Aortic smooth muscle cell (primary cell): Measurements from ENCODE around the gene SDSL. TPM values are rescaled to one million over a fixed set of nuclear protein-coding genes. Genes with fewer than 3 reads are reported as not detected.

Source experiments
- total RNA-seq: library from RNA; depleted of rRNA; stranded (reverse); fragments of >200 nt; gene quantifications from 2 replicates; pipeline ENCODE4 v1.2.3, GENCODE V29; 2014

Gene SDSL, protein sequence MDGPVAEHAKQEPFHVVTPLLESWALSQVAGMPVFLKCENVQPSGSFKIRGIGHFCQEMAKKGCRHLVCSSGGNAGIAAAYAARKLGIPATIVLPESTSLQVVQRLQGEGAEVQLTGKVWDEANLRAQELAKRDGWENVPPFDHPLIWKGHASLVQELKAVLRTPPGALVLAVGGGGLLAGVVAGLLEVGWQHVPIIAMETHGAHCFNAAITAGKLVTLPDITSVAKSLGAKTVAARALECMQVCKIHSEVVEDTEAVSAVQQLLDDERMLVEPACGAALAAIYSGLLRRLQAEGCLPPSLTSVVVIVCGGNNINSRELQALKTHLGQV
- 17.0 and 23.6 TPM in 2 replicates for total RNA-seq

DNA sequence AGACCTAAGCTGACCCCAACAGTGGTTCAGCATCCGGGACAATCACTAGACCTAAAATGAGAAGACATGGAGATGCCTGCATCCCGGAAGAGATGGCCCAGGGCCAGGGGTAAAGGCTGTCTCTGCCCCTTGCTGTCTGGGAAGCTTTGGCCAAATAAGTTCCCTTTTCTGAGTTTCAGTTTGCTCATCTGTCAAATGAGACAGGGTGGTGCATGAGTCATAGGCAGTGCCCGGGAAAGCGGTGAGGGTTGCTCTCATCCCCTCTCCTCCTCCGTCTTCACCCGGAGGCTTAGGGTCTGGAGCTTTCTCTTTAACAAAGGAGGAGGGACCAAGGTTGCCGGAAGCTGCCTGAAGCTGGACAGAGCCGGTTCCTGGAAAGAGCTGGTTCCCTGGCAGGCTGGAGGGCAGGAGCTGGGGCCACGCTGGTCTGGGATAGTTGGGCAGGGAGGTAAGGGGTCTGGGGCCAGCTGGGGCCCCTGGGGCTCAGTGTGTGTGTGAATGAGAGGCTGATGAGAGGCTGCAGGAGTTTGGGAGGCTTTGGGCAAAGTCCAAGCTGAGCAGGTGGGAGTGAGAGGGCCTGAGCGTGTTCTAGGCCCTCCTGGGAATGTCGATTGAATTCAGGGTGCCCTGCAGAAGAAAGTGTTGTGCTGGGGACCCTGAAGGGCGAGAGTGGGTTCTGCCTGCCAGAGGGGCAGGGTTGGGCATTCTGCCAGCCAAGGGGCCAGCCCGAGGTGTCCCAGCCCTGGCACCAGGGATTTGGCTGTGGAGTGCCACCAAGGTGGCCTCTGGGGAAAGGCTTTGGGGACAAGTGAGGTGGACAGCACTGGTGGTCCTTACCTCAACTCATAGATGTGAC, at the start of gene SDSL:
Gene SDSL, plus strand, starts transcription at position 351 of the 856 bp plus-strand sequence. CDS start 5,603 bp downstream, outside the sequence.

DNA sequence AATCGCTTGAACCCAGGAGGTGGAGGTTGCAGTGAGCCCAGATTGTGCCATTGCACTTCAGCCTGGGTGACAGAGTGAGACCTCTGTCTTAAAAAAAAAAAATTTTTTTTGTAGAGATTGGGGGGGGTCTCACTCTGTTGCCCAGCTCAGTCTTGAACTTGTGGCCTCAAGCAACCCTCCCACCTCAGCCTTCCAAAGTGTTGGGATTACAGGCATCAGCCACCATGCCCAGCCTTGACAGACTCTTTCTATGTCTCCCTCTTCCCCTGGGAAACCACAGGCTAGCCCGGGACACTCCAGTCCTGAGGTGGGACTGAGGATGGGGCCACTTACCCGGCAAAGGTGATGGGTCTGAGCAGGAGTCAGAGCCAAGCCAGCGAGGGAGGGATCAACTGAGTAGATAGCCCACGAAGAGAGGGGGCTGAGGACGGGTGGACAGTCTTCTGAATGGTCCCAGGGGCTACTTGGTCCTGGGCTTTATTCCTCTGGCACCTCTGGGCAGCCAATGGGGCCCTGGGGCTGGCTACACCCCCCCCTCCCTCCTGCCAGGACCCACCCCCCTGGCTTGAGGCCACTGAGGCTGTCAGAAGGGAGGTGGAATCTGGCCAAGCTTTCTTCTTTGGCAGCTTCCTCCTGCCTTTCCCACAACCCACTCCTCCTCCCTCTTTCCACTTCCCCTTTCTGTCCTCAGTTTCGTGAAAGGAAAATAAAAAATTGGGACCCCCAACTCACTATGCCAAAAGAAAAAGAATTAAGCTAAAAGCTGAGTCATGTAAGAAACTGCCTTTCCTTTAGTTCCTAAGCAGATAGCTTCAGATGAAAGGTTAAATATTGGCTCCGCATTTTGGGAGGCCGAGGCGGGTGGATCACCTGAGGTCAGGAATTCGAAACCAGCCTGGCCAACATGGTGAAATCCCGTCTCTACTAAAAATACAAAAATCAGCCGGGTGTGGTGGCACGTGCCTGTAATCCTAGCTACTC, 18.5 kb upstream of the SDSL start, which contains the start of gene SDS:
Gene SDS, minus strand, starts transcription at position 453 of the 981 bp plus-strand sequence. CDS start 4,179 bp downstream, outside the sequence.

DNA sequence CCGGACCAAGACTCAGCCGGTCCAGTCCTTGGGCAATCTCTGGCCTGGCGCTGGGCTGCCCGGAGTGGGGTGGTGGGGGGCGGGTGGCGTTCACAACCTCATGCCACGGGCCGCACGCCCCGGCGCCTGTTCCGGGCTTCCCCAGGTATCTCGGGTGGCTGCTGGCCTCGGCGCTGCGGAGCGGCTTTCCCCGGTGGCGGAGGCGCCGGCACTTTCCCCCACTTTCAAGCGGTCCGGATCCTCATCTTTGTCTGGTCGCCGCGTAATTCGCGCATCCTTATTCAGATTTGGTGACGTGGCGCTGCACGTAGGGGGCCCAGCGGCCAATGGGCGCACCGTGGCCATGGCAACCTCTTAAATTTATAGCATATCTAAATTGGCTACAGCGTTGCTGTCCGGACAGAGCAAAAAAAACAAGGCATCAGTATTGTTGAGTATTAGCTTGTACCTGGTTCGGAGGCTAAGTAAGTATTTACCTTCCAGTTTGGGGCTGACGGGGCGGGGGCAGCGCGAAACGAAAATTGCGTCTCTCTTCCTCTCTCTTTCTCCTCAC, 49.5 kb downstream of the SDSL start, which contains the start of gene LHX5:
Gene LHX5, minus strand, starts transcription at position 253 of the 553 bp plus-strand sequence. CDS start 373 bp downstream, outside the sequence.

Other genes starting within 250 kb of the SDSL start
- 25.9 and 34.0 TPM in 2 replicates for gene DDX54, start 236.9 kb upstream of the SDSL start, total RNA-seq
- gene RITA1, start 236.7 kb upstream of the SDSL start, total RNA-seq: 11.1 and 12.6 TPM in 2 replicates
- 20.9 and 31.3 TPM in 2 replicates for gene TPCN1, start 200.9 kb upstream of the SDSL start, total RNA-seq
- 7.3 and 10.4 TPM in 2 replicates for gene SLC8B1, start 87.3 kb upstream of the SDSL start, total RNA-seq
- gene PLBD2, start 63.8 kb upstream of the SDSL start, total RNA-seq: 31.6 and 46.9 TPM in 2 replicates
- 0.13 TPM in 1 of 2 replicates, not detected in the other for gene SDS, start 18.5 kb upstream of the SDSL start, total RNA-seq
- not detected in 2 replicates for gene LHX5, start 49.5 kb downstream of the SDSL start, total RNA-seq